Panc1 (cell line): ENCODE results near the gene SMIM43. TPM values are rescaled to one million over a fixed set of nuclear protein-coding genes. Genes with fewer than 3 reads are reported as not detected.

Experiments
- ATAC-seq: fragments of 200-7000 bp; cut with Tn5 transposase; 2 replicates; pipeline ENCODE4 v1.9.1; 2020; ENCODE audit warnings: mild to moderate bottlenecking, moderate library complexity
- BruUV-seq: library from RNA; stranded (reverse); fragments of 400-500 nt; replicated peaks from 2 replicates; lab custom pipeline; 2021; lab: Mats Ljungman, UMichigan
- CTCF ChIA-PET: fragments of 300-600 bp; sonication (Branson Sonifier 250); formaldehyde crosslinking; loops from one replicate; lab custom pipeline; 2022; ENCODE audit warnings: antibody characterized with exemption; lab: Charles Lee
- POLR2A ChIA-PET: fragments of 300-600 bp; sonication (Branson Sonifier 250); formaldehyde crosslinking; loops from one replicate; lab custom pipeline; 2022; ENCODE audit warnings: antibody characterized with exemption; lab: Charles Lee
- DNase-seq: peaks from one replicate; pipeline ENCODE4 v3.0.0-alpha.2; 2010; ENCODE audit warnings: low read depth, low spot score
- H3K27ac ChIP-seq: 2 replicates; pipeline ENCODE4 v1.5.1; 2011; ENCODE audit warnings: mild to moderate bottlenecking, low read length, inconsistent platforms
- H3K27me3 ChIP-seq: fragments of 200-500 bp; sonication (Bioruptor generic); 2 replicates; pipeline ENCODE4 v1.6.0; 2014; ENCODE audit warnings: low read length, inconsistent platforms; ENCODE audit not compliant: control insufficient read depth, insufficient read depth
- H3K36me3 ChIP-seq: fragments of 200-500 bp; sonication (Bioruptor generic); 2 replicates; pipeline ENCODE4 v1.5.1; 2014; ENCODE audit warnings: inconsistent platforms, mild to moderate bottlenecking, low read length, moderate library complexity; ENCODE audit not compliant: control insufficient read depth, insufficient read depth
- H3K4me1 ChIP-seq: 2 replicates; pipeline ENCODE4 v1.5.1; 2011; ENCODE audit warnings: inconsistent platforms, mild to moderate bottlenecking, low read length, moderate library complexity; ENCODE audit not compliant: control insufficient read depth, insufficient read depth
- H3K4me3 ChIP-seq, 2 experiments: 2 replicates each; pipeline ENCODE4 v1.5.1; 2011 to 2012; ENCODE audit warnings: low read depth in 2 of 2, low read length in 2 of 2, mild to moderate bottlenecking in 2 of 2, inconsistent platforms in 1 of 2, moderate library complexity in 1 of 2
- H3K9me3 ChIP-seq: fragments of 200-500 bp; sonication (Bioruptor generic); 2 replicates; pipeline ENCODE4 v1.5.1; 2014; ENCODE audit warnings: low read depth, mild to moderate bottlenecking, inconsistent platforms, low read length, moderate library complexity; ENCODE audit not compliant: control insufficient read depth, insufficient read depth
- POLR2AphosphoS5 ChIP-seq: IDR thresholded peaks from 2 replicates; pipeline ENCODE4 v1.6.1; 2012; ENCODE audit warnings: mild to moderate bottlenecking, low read depth, low read length, moderate library complexity
- SIN3A ChIP-seq: IDR thresholded peaks from 2 replicates; pipeline ENCODE4 v1.6.1; 2012; ENCODE audit warnings: low read depth, mild to moderate bottlenecking, low read length, moderate library complexity, borderline replicate concordance; ENCODE audit not compliant: insufficient read depth
- TCF7L2 ChIP-seq: IDR thresholded peaks from 2 replicates; pipeline ENCODE4 v1.6.1; 2011; ENCODE audit warnings: mild to moderate bottlenecking, low read depth, low read length, inconsistent platforms
- in situ Hi-C: cut with HindIII; loops from 2 replicates; pipeline ENCODE4 v1.10.0; 2016; ENCODE audit warnings: low sequenced_read_pairs, low pct_unique_long_range_greater_than_20kb
- intact Hi-C: fragments of 100-400 bp; cut with micrococcal nuclease; formaldehyde crosslinking; loops from one replicate; pipeline ENCODE4 v1.10.0; 2022; ENCODE audit not compliant: unreplicated experiment
- total RNA-seq: library from RNA; stranded (reverse); gene quantifications from one replicate; pipeline ENCODE4 v1.2.1, GENCODE V29; 2021; ENCODE audit not compliant: unreplicated experiment
- TF ChIP-seq, protein P1 (sequence below), 2 experiments: IDR thresholded peaks; 2 replicates each; pipeline ENCODE4 v1.6.1; 2011 to 2012; ENCODE audit warnings: low read depth in 2 of 2, control low read depth in 1 of 2, low read length in 1 of 2, mild to moderate bottlenecking in 1 of 2, moderate library complexity in 1 of 2; ENCODE audit not compliant: insufficient read depth in 1 of 2
- TF ChIP-seq, protein P2 (sequence below): fragments of 450-650 bp; IDR thresholded peaks from 2 replicates; pipeline ENCODE4 v1.5.1; 2017; ENCODE audit warnings: mild to moderate bottlenecking

The SMIM43 gene
- total RNA-seq, 1 experiment from 2014 or later, result not detected

DNA sequence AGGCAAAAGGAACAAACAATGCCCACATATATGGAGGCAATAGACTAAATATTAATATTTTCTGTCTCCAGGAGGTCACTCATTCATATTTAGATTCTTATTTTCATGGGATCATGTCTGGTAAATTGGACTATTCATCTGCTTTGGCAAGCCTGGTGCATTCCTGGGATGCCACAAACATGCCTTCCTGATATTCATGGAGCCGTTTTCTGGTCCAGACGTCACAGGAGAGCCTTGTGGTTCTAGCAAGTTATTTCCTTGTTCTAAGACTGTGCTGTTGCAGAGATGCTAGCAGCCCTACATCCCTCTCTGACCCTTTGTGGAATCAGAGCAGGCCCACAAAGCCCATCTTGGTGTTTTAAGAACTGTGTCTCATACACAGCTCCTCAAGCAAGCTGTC is 20.0 kb upstream of the SMIM43 start:
- intact Hi-C loops (no loop called here), in situ Hi-C loops (no loop called here)
- Histone ChIP-seq H3K27ac (no peak overlapping the region), H3K9me3 (no peaks in the 10 kb centered on the region), H3K36me3 (no peaks in the 10 kb centered on the region), H3K27me3 (no peaks in the 10 kb centered on the region), H3K4me3 (no peak overlapping the region), H3K4me1 (no peaks in the 10 kb centered on the region)
- ATAC-seq (no peak), DNase-seq (no peak)
- TF ChIP-seq, protein P1, sequence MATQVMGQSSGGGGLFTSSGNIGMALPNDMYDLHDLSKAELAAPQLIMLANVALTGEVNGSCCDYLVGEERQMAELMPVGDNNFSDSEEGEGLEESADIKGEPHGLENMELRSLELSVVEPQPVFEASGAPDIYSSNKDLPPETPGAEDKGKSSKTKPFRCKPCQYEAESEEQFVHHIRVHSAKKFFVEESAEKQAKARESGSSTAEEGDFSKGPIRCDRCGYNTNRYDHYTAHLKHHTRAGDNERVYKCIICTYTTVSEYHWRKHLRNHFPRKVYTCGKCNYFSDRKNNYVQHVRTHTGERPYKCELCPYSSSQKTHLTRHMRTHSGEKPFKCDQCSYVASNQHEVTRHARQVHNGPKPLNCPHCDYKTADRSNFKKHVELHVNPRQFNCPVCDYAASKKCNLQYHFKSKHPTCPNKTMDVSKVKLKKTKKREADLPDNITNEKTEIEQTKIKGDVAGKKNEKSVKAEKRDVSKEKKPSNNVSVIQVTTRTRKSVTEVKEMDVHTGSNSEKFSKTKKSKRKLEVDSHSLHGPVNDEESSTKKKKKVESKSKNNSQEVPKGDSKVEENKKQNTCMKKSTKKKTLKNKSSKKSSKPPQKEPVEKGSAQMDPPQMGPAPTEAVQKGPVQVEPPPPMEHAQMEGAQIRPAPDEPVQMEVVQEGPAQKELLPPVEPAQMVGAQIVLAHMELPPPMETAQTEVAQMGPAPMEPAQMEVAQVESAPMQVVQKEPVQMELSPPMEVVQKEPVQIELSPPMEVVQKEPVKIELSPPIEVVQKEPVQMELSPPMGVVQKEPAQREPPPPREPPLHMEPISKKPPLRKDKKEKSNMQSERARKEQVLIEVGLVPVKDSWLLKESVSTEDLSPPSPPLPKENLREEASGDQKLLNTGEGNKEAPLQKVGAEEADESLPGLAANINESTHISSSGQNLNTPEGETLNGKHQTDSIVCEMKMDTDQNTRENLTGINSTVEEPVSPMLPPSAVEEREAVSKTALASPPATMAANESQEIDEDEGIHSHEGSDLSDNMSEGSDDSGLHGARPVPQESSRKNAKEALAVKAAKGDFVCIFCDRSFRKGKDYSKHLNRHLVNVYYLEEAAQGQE (IDR thresholded peaks at IDR 0.05; ENCODE audit: insufficient read depth in 1 of 2, low read depth in 2 of 2, low read length in 1 of 2), result no peak
- TF ChIP-seq POLR2AphosphoS5, result no peak
- TF ChIP-seq TCF7L2, result no peak
- no peak for TF ChIP-seq SIN3A
- TF ChIP-seq, protein P2, sequence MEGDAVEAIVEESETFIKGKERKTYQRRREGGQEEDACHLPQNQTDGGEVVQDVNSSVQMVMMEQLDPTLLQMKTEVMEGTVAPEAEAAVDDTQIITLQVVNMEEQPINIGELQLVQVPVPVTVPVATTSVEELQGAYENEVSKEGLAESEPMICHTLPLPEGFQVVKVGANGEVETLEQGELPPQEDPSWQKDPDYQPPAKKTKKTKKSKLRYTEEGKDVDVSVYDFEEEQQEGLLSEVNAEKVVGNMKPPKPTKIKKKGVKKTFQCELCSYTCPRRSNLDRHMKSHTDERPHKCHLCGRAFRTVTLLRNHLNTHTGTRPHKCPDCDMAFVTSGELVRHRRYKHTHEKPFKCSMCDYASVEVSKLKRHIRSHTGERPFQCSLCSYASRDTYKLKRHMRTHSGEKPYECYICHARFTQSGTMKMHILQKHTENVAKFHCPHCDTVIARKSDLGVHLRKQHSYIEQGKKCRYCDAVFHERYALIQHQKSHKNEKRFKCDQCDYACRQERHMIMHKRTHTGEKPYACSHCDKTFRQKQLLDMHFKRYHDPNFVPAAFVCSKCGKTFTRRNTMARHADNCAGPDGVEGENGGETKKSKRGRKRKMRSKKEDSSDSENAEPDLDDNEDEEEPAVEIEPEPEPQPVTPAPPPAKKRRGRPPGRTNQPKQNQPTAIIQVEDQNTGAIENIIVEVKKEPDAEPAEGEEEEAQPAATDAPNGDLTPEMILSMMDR, result no peak
- no TSS peak for BruUV-seq
- ChIA-PET CTCF (no interaction called here), POLR2A (no interaction called here)

DNA sequence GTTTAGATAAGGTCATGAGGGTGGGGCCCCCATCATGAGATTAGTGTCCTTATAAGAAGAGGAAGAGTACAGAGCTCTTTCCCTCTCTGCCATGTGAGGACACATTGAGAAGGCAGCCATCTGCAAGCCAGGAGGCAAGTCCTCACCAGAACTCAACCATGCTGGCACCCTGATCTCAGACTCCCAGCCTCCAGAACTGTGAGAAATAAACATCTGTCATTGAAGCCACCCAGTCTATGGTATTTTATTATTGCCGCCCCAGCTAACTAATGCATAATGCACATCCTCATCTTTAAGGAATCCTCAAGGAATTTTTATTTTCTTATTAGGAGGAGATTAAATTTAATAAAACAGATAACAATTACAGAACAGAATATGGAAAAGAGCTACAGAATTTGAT is 19.4 kb upstream of the SMIM43 start:
- no peaks in the 10 kb centered on the region for H3K36me3 ChIP-seq
- ChIA-PET CTCF (no interaction called here), POLR2A (no interaction called here)
- no TSS peak for BruUV-seq
- TF ChIP-seq TCF7L2 (no peak), SIN3A (no peak), POLR2AphosphoS5 (no peak)
- TF ChIP-seq, protein P2, result no peak
- TF ChIP-seq, protein P1 (IDR thresholded peaks at IDR 0.05; ENCODE audit: insufficient read depth in 1 of 2, low read depth in 2 of 2, low read length in 1 of 2), result no peak
- in situ Hi-C loops (no loop called here), intact Hi-C loops (no loop called here)
- no peak overlapping the region for H3K4me3 ChIP-seq
- no peak overlapping the region for H3K27ac ChIP-seq
- no peaks in the 10 kb centered on the region for H3K4me1 ChIP-seq
- no peak for ATAC-seq
- no peaks in the 10 kb centered on the region for H3K9me3 ChIP-seq
- no peak for DNase-seq
- H3K27me3 ChIP-seq, result no peaks in the 10 kb centered on the region
